Transverse colon (tissue), 4 donors: ENCODE data around the gene IRF5. TPM values are rescaled to one million over a fixed set of nuclear protein-coding genes. Genes with fewer than 3 reads are reported as not detected.
"Not testable (repeated sequence)": the region's sequence is repeated elsewhere in the genome, so short reads cannot be mapped to it uniquely, and the experiment has no call there.

Experiments used
- DNase-seq: peaks from one replicate; pipeline ENCODE4 v3.0.0-alpha.2; 2019
- H3K27ac ChIP-seq, 4 donors: fragments of 200-600 bp; sonication (generic); 2 replicates each; pipeline ENCODE4 v1.5.1; 2016 to 2018; ENCODE audit warnings: inconsistent platforms in 4 of 4
- H3K27me3 ChIP-seq: fragments of 200-600 bp; sonication (generic); 2 replicates; pipeline ENCODE4 v1.5.1; 2017; ENCODE audit warnings: inconsistent platforms
- H3K36me3 ChIP-seq, 4 donors: fragments of 200-600 bp; sonication (generic); 2 replicates each; pipeline ENCODE4 v1.5.1; 2017 to 2019; ENCODE audit warnings: inconsistent platforms in 4 of 4
- H3K4me1 ChIP-seq, 4 donors: fragments of 200-600 bp; sonication (generic); 2 replicates each; pipeline ENCODE4 v1.5.1; 2017 to 2020; ENCODE audit warnings: inconsistent platforms in 4 of 4
- H3K4me3 ChIP-seq, 4 donors: fragments of 200-600 bp; sonication (generic); 1 replicate in 1 of 4; 2 replicates in 3 of 4; pipeline versions ENCODE4 v1.5.1 to v1.6.1; 2017 to 2019; ENCODE audit warnings: inconsistent platforms in 4 of 4
- H3K9me3 ChIP-seq, 2 donors: fragments of 200-600 bp; sonication (generic); 2 replicates each; pipeline ENCODE4 v1.5.1; 2017 to 2019; ENCODE audit warnings: inconsistent platforms in 2 of 2
- CTCF ChIP-seq, 5 experiments: fragments of 200-600 bp in 3 of 5; fragments of 450-650 bp in 2 of 5; sonication (generic) in 3 of 5; IDR thresholded peaks; 1 replicate in 2 of 5; 2 replicates in 3 of 5; pipeline ENCODE4 v1.5.1; 2016 to 2017; ENCODE audit warnings: antibody characterized with exemption in 5 of 5, inconsistent platforms in 3 of 5, mild to moderate bottlenecking in 2 of 5, moderate library complexity in 1 of 5
- EP300 ChIP-seq: sonication (generic); formaldehyde crosslinking; IDR thresholded peaks from one replicate; pipeline ENCODE4 v1.6.1; 2017; ENCODE audit warnings: antibody characterized with exemption, low read depth
- POLR2A ChIP-seq: fragments of 450-650 bp; IDR thresholded peaks from one replicate; pipeline ENCODE4 v1.6.1; 2016; ENCODE audit warnings: antibody characterized with exemption, mild to moderate bottlenecking, moderate library complexity
- POLR2AphosphoS5 ChIP-seq, 3 donors: sonication (generic); formaldehyde crosslinking; IDR thresholded peaks; one replicate each; pipeline ENCODE4 v1.6.1; 2016; ENCODE audit warnings: antibody characterized with exemption in 3 of 3
- WGBS, 2 donors: methylation state at CpG; one replicate each; pipeline ENCODE4 v1.1.5; 2018; ENCODE audit warnings: low coverage in 1 of 2; 5-methylcytosine and 5-hydroxymethylcytosine counted together
- in situ Hi-C, 4 donors: fragments of 200-750 bp; cut with MboI; loops; one replicate each; pipeline versions ENCODE4 v1.15.0 to v1.15.1; 2017; ENCODE audit warnings: low sequenced_read_pairs in 3 of 4, low pct_ligation_motif_present in 1 of 4, low pct_unique_long_range_greater_than_20kb in 1 of 4
- intact Hi-C: fragments of 100-400 bp; cut with DNase I; formaldehyde crosslinking; loops from one replicate; pipeline ENCODE4 v1.15.1; 2023; ENCODE audit warnings: low total_unique reads
- small RNA-seq, 4 donors: library from RNA; depleted of rRNA; stranded (forward); fragments of <200 nt; gene quantifications; one replicate each; pipeline ENCODE3, GENCODE V24; 2016
- total RNA-seq, 4 donors: library from RNA; depleted of rRNA; stranded (reverse); fragments of >200 nt; gene quantifications; one replicate each; pipeline ENCODE4 v1.1.0, GENCODE V29; 2016

The IRF5 gene
- total RNA-seq, 4 donors from 2014 or later: 2.2 to 10.0 (median 6.2) TPM

DNA sequence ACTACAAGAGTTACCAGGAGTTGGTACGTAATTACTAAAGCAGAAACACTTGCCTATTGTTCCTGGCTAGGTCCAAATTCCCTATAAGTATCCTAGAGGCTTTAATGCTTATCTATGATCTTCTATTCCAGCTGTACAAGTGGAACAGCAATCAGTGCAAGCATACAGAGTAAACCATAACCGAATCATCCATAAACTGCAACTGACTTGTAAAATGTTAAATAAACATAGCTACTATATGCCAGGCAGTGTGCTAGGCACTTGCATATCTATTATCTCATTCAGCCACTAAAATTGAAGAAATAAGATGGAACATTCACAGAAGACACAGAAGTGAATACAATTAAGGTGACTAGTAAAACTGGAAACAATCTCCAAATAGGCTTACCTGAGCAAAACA lies 55.7 kb downstream of the IRF5 start:
- in situ Hi-C loops (no loop called here), intact Hi-C loops (no loop called here)
- Histone ChIP-seq H3K4me3 (no peak overlapping the region), H3K9me3 (no peaks in the 10 kb centered on the region), H3K4me1 (no peaks in the 10 kb centered on the region), H3K27me3 (no peaks in the 10 kb centered on the region), H3K27ac (no peak overlapping the region), H3K36me3 (peaks cover 0 to 64% (median 22%) of the 10 kb centered on the region in 4 donors)
- TF ChIP-seq POLR2AphosphoS5 (IDR thresholded peaks at IDR 0.05) (no peak), EP300 (no peak), CTCF (IDR thresholded peaks at IDR 0.05) (no peak), POLR2A (no peak)
- no peak for DNase-seq
- 50 to 100% methylated on average over 1 to 2 of the region's 2 CpGs for WGBS, 2 donors

- H3K27ac ChIP-seq, in situ Hi-C loops, H3K9me3 ChIP-seq, H3K27me3 ChIP-seq, H3K4me3 ChIP-seq, DNase-seq, intact Hi-C loops, H3K4me1 ChIP-seq: not testable (repeated sequence)
- WGBS, 2 donors: 93 to 96% methylated on average over 7 to 8 of the region's 8 CpGs
- H3K36me3 ChIP-seq: peaks cover 0 to 62% (median 22%) of the 10 kb centered on the region in 4 donors
Observed at GRCh38 chr7:128994560-128994959, 56.8 kb downstream of the IRF5 start.

- in situ Hi-C loops: no loop called here
- TF ChIP-seq CTCF (IDR thresholded peaks at IDR 0.05) (no peak), EP300 (no peak), POLR2A (no peak)
Observed at GRCh38 chr7:128997181-128997580, 59.5 kb downstream of the IRF5 start.

More at GRCh38 chr7:128997181-128997580, 59.5 kb downstream of the IRF5 start:
- no peaks in the 10 kb centered on the region for H3K27me3 ChIP-seq
- no peak overlapping the region for H3K27ac ChIP-seq
- WGBS, 2 donors: 79 to 89% methylated on average over 3 to 5 of the region's 5 CpGs
- H3K4me3 ChIP-seq: no peak overlapping the region
- no peak for DNase-seq
- H3K9me3 ChIP-seq: no peaks in the 10 kb centered on the region
- intact Hi-C loops: no loop called here
- H3K36me3 ChIP-seq: peaks cover 0 to 70% (median 21%) of the 10 kb centered on the region in 4 donors
- no peaks in the 10 kb centered on the region for H3K4me1 ChIP-seq

Small RNA genes lying within 50 kb of the gene (small RNA-seq; reads per million reads assigned to genes)
- 0 reads per million in 4 donors for gene RN7SL306P

Other genes starting within 250 kb of the IRF5 start
- 1,000 to 10,000 TPM in 1 of 4 donors, 10 to 100 TPM in 3; 23.6 to 1,780 (median 44.0) TPM for gene CALU, start 198.6 kb upstream of the IRF5 start, total RNA-seq
- gene OPN1SW, start 162.1 kb upstream of the IRF5 start, total RNA-seq: not detected
- 10 to 100 TPM in 2 of 4 donors, 1 to 10 TPM in 2; 1.9 to 16.5 (median 8.3) TPM for gene CCDC136, start 146.0 kb upstream of the IRF5 start, total RNA-seq
- gene FLNC, start 107.5 kb upstream of the IRF5 start, total RNA-seq: 100 to 1,000 TPM in 1 of 4 donors, 10 to 100 TPM in 3; 21.3 to 234 (median 57.9) TPM
- gene ATP6V1F, start 75.1 kb upstream of the IRF5 start, total RNA-seq: 100 to 1,000 TPM in 1 of 4 donors, 10 to 100 TPM in 3; 25.5 to 128 (median 63.2) TPM
- gene KCP, start 27.2 kb upstream of the IRF5 start, total RNA-seq: under 1 TPM in 3 of 4 donors, not detected in 1; 0.32 to 0.75 (median 0.68) TPM
- gene TNPO3, start 117.2 kb downstream of the IRF5 start, total RNA-seq: 10 to 100 TPM; 29.9 to 41.6 (median 37.8) TPM
- gene TSPAN33, start 206.8 kb downstream of the IRF5 start, total RNA-seq: 1 to 10 TPM; 2.5 to 8.1 (median 2.9) TPM